Loucy (cell line): Measurements from ENCODE around the gene TNP1.

Experiments used
- H2AFZ ChIP-seq: fragments of 200-600 bp; sonication (generic); 2 replicates; pipeline ENCODE4 v1.6.0; 2016; ENCODE audit warnings: antibody characterized with exemption, mild to moderate bottlenecking, low read length, moderate library complexity
- H3F3A ChIP-seq: fragments of 200-600 bp; 2 replicates; pipeline ENCODE4 v1.6.0; 2016; ENCODE audit warnings: antibody characterized with exemption, low read depth, mild to moderate bottlenecking
- H3K27me3 ChIP-seq: fragments of 200-600 bp; sonication (generic); 2 replicates; pipeline ENCODE4 v1.6.1; 2014; ENCODE audit warnings: low read length, mild to moderate bottlenecking; ENCODE audit not compliant: insufficient read depth, poor library complexity, severe bottlenecking
- H3K36me3 ChIP-seq: fragments of 200-600 bp; sonication (generic); 2 replicates; pipeline ENCODE4 v1.6.1; 2016; ENCODE audit warnings: low read length; ENCODE audit not compliant: insufficient read depth
- H3K4me1 ChIP-seq: fragments of 200-600 bp; sonication (generic); 2 replicates; pipeline ENCODE4 v1.5.1; 2014; ENCODE audit warnings: low read length, mild to moderate bottlenecking; ENCODE audit not compliant: insufficient read depth, poor library complexity, severe bottlenecking
- H3K4me2 ChIP-seq: fragments of 200-600 bp; sonication (generic); 2 replicates; pipeline ENCODE4 v1.6.0; 2014; ENCODE audit warnings: antibody characterized with exemption, low read length, low read depth, mild to moderate bottlenecking; ENCODE audit not compliant: poor library complexity, severe bottlenecking
- H3K4me3 ChIP-seq: fragments of 200-600 bp; sonication (generic); 2 replicates; pipeline ENCODE4 v1.5.1; 2014; ENCODE audit warnings: low read length, mild to moderate bottlenecking, mixed read lengths; ENCODE audit not compliant: poor library complexity, severe bottlenecking
- H3K79me2 ChIP-seq: fragments of 200-600 bp; sonication (generic); 2 replicates; pipeline ENCODE4 v1.6.1; 2014; ENCODE audit warnings: low read length; ENCODE audit not compliant: insufficient read depth
- H3K9ac ChIP-seq: fragments of 200-600 bp; sonication (generic); 2 replicates; pipeline ENCODE4 v1.6.0; 2014; ENCODE audit warnings: mild to moderate bottlenecking, low read depth, low read length, moderate library complexity; ENCODE audit not compliant: poor library complexity, severe bottlenecking
- H3K9me2 ChIP-seq: fragments of 200-600 bp; sonication (generic); replicated peaks from 2 replicates; pipeline ENCODE4 v1.6.1; 2016; ENCODE audit warnings: low read depth, low read length, mixed read lengths
- H3K9me3 ChIP-seq: fragments of 200-600 bp; sonication (generic); 2 replicates; pipeline ENCODE4 v1.6.1; 2014; ENCODE audit warnings: mild to moderate bottlenecking, antibody characterized with exemption, low read length, low read depth; ENCODE audit not compliant: insufficient read depth
- H4K20me1 ChIP-seq: fragments of 200-600 bp; sonication (generic); 2 replicates; pipeline ENCODE4 v1.6.0; 2014; ENCODE audit warnings: antibody characterized with exemption, low read length, mild to moderate bottlenecking; ENCODE audit not compliant: insufficient read depth, poor library complexity, severe bottlenecking
- CTCF ChIP-seq: fragments of 200-600 bp; sonication (generic); conservative IDR thresholded peaks from 2 replicates; pipeline ENCODE4 v1.5.1; 2014; ENCODE audit warnings: mild to moderate bottlenecking, antibody characterized with exemption, low read length
- EZH2phosphoT487 ChIP-seq: fragments of 200-600 bp; IDR thresholded peaks from 2 replicates; pipeline ENCODE4 v1.6.1; 2018; ENCODE audit warnings: antibody characterized with exemption, mild to moderate bottlenecking, moderate library complexity, borderline replicate concordance

TNP1 gene

GRCh38 chr2:216833061-216833460, 26.8 kb downstream of the TNP1 start:
- no peaks in the 10 kb centered on the region for H3K27me3 ChIP-seq
- H3K4me2 ChIP-seq, result no peak overlapping the region
- no peaks in the 10 kb centered on the region for H3K9me3 ChIP-seq
- H3K79me2 ChIP-seq, result no peaks in the 10 kb centered on the region
- H3K4me3 ChIP-seq, result no peak overlapping the region
- TF ChIP-seq EZH2phosphoT487 (no peak), CTCF (no peak)
- no peaks in the 10 kb centered on the region for H3F3A ChIP-seq
- no peak overlapping the region for H3K9ac ChIP-seq
- H4K20me1 ChIP-seq, result no peaks in the 10 kb centered on the region
- no peaks in the 10 kb centered on the region for H3K4me1 ChIP-seq
- H2AFZ ChIP-seq, result no peak overlapping the region
- no peaks in the 10 kb centered on the region for H3K9me2 ChIP-seq
- H3K36me3 ChIP-seq, result no peaks in the 10 kb centered on the region

GRCh38 chr2:216830346-216830745, 29.5 kb downstream of the TNP1 start:
- TF ChIP-seq CTCF (no peak), EZH2phosphoT487 (no peak)
- no peak overlapping the region for H3K9ac ChIP-seq
- no peaks in the 10 kb centered on the region for H3K79me2 ChIP-seq
- no peaks in the 10 kb centered on the region for H3K36me3 ChIP-seq
- H3F3A ChIP-seq, result no peaks in the 10 kb centered on the region
- H3K9me3 ChIP-seq, result no peaks in the 10 kb centered on the region
- H4K20me1 ChIP-seq, result no peaks in the 10 kb centered on the region
- no peak overlapping the region for H3K4me3 ChIP-seq
- no peaks in the 10 kb centered on the region for H3K4me1 ChIP-seq
- no peak overlapping the region for H3K4me2 ChIP-seq
- no peaks in the 10 kb centered on the region for H3K9me2 ChIP-seq
- H2AFZ ChIP-seq, result no peak overlapping the region
- H3K27me3 ChIP-seq, result no peaks in the 10 kb centered on the region

- TF ChIP-seq CTCF, result no peak
- TF ChIP-seq EZH2phosphoT487, result no peak
- no peaks in the 10 kb centered on the region for H3K9me2 ChIP-seq
- no peak overlapping the region for H3K9ac ChIP-seq
- H3K4me2 ChIP-seq, result no peak overlapping the region
- no peak overlapping the region for H2AFZ ChIP-seq
- H4K20me1 ChIP-seq, result no peaks in the 10 kb centered on the region
- H3K79me2 ChIP-seq, result no peaks in the 10 kb centered on the region
- H3K4me1 ChIP-seq, result no peaks in the 10 kb centered on the region
- H3F3A ChIP-seq, result no peaks in the 10 kb centered on the region
- no peak overlapping the region for H3K4me3 ChIP-seq
- H3K27me3 ChIP-seq, result no peaks in the 10 kb centered on the region
- H3K36me3 ChIP-seq, result no peaks in the 10 kb centered on the region
- no peaks in the 10 kb centered on the region for H3K9me3 ChIP-seq
These were observed 30.3 kb downstream of the TNP1 start for GRCh38 chr2:216829533-216829932.
